Stimulated activated CD4-positive, alpha-beta T cell treated with anti-CD3 and anti-CD28 coated beads, Interleukin-15, amount 100 ng/mL, for 1 hour (primary cell): ENCODE measurements around the gene PHPT1.
"Not testable (repeated sequence)": the region's sequence is repeated elsewhere in the genome, so short reads cannot be mapped to it uniquely, and the experiment has no call there.

ENCODE experiments used
- DNase-seq, 2 donors: peaks; one replicate each; pipeline ENCODE4 v3.0.0-alpha.2; 2020; ENCODE audit warnings: low read depth in 1 of 2, low spot score in 1 of 2

PHPT1 gene

DNA sequence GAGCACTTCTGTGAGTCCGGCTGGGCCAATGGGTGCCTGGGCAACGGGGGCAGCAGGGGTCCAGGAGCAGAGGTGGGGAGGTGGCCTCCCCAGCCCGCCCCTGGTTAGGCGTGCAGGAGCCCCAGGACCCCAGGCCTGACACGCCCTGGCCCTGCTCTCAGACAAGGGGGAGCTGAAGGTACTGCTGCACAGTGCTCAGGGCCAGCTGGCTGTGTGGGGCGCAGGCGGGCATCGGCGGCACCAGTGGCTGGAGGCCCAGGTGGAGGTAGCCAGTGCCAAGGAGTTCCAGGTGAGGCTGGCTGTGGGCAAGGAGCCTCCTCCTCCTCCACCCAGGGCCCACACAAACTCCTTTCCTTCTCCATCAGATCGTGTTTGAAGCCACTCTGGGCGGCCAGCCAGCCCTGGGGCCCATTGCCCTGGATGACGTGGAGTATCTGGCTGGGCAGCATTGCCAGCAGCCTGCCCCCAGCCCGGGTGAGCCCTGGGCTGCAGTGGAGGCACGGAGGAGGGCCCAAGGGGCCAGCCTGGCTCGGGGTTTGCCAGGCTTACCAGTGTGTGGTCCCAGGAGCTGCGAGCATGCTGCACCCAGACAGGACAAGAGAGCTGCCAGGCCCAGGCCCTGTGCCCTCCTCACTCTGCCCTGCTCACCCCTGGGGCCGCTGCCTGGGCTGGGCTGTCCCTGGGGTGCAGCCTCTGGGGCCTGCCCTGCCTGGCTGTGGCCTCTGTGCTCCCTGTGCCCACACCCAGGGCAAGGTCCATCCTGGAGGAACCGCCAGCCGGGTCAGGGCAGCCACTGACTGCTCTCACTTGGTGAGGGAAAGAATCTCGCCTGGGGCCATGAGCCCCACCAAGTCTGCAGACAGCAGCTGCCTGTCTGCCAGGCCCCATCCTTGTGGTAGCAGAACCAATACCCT is 9.9 kb downstream of the PHPT1 start:
- no peak for DNase-seq

- no peak for DNase-seq
Observed at GRCh38 chr9:136860529-136860928, 11.3 kb downstream of the PHPT1 start.

GRCh38 chr9:136860933-136861873 is 12.0 kb downstream of the PHPT1 start:
- DNase-seq, result no peak

GRCh38 chr9:136861874-136862457 is 12.8 kb downstream of the PHPT1 start:
- DNase-seq, result no peak

DNA sequence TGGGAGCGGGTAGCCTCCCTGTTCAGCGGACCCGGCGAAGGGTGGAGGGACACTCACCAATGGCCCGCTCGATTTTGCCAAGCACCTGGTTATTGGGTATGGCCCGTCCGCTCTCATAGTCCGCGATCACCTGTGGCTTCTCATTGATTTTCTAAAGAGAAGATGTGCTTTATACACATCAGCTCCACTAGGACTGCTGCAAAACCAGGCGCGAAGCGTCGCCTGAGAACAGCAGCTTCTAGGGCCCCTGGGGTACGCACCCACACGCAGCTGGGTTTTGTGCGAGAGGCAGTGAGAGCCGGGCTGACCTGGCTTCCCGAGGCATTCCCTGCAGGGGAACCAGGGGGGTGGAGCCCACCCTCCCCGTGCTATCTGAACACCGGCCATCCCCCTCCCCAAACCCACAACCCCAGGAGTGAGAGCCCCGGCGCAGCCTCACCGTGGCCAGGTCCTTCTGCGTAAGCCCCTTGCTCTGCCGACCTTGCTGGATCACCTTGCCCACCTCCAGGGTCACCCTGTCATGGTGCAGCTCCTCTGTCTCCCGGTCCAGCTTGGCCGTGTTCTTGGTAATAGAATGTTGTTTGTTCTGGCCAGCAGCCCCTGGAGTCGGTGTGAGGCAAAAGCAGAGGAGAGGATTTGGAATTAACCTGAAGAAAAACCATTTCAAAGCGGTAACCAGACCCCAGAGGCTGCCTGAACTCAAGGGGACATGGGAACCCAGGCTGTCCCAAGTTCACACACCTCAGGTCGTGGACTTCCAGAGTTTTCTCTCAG is 13.8 kb downstream of the PHPT1 start:
- no peak for DNase-seq

GRCh38 chr9:136863623-136864273 is 14.5 kb downstream of the PHPT1 start:
- no peak for DNase-seq

DNA sequence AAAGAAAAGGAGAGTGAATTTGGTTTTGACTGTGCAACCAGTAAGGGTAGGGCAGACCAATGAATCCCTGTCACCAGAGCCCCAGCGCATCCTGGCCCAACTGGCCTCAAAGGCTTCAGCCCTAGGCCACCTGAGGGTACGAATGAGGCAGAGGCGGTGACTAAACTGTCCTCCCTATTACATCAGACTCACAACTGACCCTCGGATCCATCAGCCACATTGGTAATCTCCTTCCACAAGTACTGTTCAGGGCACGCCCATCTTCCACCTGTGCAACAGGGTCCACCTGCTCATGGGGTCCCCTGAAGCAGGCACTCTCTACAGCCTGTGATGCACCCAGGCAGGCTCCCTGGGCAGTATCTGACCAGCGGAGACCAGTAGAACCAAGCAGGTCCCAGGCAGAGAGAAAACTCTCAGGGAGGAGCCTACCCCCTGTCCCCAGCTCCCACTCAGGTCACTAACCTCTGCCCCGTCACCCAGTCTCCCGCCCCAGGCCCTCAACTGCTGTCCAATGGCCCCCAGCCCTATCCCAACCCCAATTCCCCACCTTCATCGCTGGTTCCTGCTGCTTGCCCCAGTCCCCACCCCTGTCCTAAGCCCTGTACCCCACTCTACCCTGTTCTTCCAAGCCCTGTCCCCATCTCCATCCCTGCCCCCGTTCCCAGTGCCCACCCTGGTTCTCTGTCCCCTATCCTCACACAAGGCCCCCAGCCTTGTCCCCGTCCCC is 16.0 kb downstream of the PHPT1 start:
- DNase-seq, result no peak

DNA sequence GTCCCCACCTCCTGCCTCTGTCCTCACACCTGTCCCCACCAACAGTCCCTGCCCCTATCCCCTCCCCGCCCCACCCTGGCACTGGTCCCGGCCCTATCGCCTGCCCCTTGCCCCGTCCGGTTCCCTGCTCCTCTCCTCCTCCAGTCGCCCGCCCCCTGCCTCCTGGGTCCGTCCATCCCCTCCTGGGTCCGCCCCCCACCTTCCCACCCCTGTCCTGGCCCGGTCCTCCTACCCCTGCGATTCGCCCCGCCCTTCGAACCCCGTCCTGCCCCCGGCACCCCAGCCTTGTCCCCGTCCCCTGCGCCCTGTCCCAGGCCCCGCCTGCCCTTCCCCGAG is 16.5 kb downstream of the PHPT1 start:
- DNase-seq, result no peak

- DNase-seq, result not testable (repeated sequence)
Observed at GRCh38 chr9:136866898-136867421, 17.8 kb downstream of the PHPT1 start.

- no peak for DNase-seq
Observed at GRCh38 chr9:136867480-136867879, 18.3 kb downstream of the PHPT1 start.

DNA sequence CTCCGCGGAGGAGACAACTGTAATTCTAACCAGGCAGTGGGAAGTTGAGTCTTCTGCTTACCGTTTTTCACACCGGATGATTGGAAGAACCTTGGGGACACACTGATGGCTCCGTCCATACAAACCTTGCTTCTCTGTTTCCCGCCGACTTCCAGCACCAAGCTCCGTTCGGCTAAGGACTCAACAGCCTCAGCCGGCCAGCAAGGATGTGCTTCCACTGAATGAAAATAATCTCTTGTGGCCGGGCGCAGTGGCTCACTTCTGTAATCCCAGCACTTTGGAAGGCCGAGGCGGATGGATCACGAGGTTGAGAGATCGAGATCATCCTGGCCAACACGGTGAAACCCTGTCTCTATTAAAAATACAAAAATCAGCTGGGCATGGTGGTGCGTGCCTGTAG is 18.7 kb downstream of the PHPT1 start:
- DNase-seq, result no peak

GRCh38 chr9:136868644-136869043 is 19.4 kb downstream of the PHPT1 start:
- DNase-seq, result no peak

DNA sequence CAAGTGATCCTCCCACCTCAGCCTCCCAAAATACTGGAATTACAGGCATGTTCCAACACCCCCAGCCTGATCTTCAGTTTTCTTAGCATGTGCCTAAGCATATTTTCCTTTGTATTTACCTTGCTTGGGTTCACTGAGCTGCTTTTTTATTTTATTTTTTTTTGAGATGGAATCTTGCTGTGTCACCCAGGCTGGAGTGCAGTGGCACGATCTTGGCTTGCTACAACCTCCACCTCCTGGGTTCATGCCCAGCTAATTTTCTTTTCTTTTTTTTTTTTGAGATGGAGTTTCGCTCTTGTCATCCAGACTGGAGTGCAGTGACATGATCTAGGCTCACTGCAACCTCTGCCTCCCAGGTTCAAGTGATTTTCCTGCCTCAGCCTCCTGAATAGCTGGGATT is 20.4 kb downstream of the PHPT1 start:
- not testable (repeated sequence) for DNase-seq

DNA sequence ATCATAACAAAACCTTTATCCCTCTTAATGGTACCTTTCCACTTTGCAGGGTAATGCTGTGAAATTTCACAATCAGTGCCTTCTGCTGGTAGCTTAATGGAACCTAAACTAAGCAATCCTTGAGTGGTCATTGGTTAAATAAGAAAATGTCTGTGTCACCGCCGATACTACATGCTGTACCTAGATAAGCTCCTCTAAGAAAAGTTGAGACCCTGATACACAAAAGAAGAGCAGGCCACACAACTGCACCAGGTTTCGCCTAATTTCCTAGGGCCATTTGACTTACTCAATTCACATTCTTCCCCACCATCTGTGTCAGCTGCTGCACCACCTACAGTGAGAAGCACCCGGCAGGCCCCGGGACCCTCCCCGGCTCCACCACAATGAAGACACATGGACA is 25.9 kb downstream of the PHPT1 start:
- no peak for DNase-seq

GRCh38 chr9:136876476-136876875 is 27.3 kb downstream of the PHPT1 start:
- no peak for DNase-seq

- DNase-seq, result no peak
Observed at GRCh38 chr9:136880651-136881050, 31.4 kb downstream of the PHPT1 start.

- DNase-seq, result peak in 1 of 2 donors; percentile 32
Observed at GRCh38 chr9:136881691-136882108, 32.5 kb downstream of the PHPT1 start.

GRCh38 chr9:136882109-136882946 is 33.1 kb downstream of the PHPT1 start:
- DNase-seq, result peak; percentile 82 to 87

- DNase-seq, result not testable (repeated sequence)
Observed at GRCh38 chr9:136882947-136883283, 33.7 kb downstream of the PHPT1 start.
